Muscle of arm (tissue), 12 donors: ENCODE measurements around the gene SHANK1. TPM values are rescaled to one million over a fixed set of nuclear protein-coding genes. Genes with fewer than 3 reads are reported as not detected.

ENCODE experiments used
- DNase-seq: peaks from one replicate; pipeline ENCODE4 v3.0.0-alpha.2; 2013
- polyA plus RNA-seq, 12 donors: library from polyadenylated mRNA; unstranded; fragments of 120-200 nt; gene quantifications; one replicate each; pipeline ENCODE4 v1.2.1, GENCODE V29; 2013; ENCODE audit not compliant: insufficient read length in 12 of 12

The SHANK1 gene
- polyA plus RNA-seq, 12 donors = 11.4 to 87.6 (median 22.0) TPM; not detected in 1

DNA sequence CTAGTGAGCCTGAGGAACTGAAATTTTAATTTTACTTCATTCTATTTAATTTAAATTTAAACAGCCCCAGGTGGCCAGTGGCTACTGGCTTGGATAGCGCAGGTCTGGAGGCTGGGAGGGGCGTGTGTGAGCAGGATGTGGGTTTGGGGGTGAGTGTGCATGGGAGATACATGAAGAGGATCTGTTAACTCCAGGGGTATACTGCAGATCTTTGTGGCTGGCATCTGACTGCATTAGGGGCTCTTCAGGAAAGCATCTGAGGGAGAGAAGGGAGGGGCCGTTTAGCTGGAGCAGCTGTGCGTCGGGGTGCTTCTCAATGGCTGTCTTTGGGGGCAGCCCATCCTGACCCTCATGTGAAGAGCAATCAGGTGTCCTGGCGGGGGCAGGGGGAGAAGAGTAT is 6.8 kb downstream of the SHANK1 start:
- no peak for DNase-seq

DNA sequence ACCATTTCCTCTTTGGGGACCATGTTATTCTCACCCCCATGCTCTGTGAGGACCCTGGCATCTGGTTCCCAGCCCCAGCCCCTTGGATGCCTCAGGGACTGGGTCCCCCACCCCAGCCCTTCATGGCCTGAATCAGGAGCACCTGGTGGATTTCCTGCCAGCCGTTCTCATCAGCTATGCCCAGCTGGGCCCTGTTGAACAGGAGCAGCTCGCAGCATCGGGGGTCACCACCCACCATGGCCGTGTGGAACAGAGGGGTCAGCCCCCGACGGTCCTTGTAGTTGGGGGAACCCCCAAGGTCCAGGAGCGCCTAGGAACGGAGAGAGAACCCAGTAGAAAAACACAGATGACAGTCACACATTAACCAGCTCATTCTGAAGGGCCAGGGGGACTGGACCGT is 7.8 kb downstream of the SHANK1 start:
- DNase-seq = no peak

DNA sequence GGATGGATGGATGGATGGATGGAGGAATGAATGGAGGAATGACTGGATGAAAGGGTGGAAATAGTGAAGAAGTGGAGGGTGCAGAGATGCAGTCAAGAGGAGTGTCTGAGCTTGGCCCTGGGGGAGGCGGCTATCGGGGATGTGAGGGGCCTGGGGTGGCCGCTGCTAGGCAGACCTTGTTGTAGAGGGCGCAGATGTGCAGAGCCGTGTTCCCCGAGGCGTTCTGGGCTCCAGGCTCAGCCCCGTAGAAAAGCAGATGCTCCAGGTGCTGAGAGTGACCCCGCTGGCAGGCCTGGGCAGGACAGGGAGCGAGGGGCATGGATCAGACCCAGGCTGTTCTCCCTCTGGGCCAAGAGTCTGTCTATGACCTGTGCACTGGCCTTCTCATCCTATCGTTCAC is 8.4 kb downstream of the SHANK1 start:
- DNase-seq = no peak

DNA sequence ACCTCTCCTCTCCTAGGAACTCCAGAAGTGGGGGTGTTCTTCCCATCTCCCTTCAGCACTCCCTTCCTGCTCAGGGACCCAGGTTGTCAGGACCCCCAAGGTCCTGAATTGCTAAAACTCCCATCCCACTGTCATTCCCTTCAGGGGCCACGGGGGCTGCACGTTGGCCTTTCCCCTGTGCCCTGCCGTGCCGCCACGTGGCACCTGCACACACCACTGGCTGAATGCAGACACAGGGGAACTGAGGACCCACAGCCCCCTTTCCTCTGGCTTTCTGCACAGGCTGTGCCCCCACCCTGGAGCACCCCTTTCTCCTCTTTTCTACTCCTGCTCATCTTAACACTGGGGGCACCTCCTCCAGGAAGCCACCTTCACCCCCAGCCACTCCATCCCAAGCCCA is 9.0 kb downstream of the SHANK1 start:
- no peak for DNase-seq

DNA sequence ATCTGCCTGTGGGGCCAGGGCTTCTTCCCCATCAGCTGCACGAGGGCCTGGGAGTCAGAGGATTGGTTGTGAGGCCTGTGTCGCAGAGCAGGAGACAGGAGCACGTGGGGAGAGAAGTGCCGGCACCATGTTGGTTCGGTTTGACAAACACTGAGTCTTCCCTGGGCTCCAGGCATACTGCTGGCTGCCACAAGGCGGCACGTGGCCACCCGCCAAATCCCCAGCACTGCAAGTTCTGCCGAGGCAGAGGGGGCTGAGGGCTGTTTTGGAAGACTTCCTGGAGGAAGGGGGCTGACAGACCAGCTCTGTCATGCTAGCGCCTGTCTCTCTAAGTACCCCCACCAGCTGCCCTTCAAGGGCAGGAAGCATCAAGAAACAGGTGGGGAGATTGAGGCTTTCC is 9.5 kb downstream of the SHANK1 start:
- no peak for DNase-seq

DNA sequence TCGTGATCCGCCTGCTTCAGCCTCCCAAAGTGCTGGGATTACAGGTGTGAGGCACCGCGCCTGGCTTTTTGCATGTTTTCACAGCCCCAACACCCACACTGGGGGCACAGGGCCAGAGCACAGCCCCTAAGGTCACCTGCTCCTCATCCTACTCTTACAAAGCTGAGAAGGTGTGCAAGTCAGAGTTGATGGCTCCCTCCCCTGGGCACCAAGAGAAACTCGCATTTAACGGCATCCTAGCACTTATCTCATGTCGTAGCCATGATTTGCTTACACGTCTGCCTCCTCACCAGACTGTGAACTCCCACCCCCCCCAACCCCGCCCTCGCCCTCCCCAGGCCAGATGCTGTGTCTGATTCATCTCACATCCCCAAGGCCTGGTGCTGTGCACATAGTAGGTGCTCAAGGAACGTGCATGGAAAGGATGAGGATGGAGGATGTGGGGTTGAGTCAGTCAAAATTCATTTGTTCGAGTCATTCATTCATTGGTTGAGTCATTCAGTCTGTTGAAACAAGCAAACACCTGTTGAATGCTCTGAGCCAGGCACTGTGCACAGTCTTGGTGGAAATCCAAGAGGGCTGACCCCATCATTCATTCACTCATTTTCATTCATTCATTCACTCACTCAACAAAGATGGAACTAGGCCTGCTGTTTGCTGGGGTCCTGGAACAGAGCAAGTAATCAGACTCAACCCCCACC is 11.3 kb downstream of the SHANK1 start:
- no peak for DNase-seq

DNA sequence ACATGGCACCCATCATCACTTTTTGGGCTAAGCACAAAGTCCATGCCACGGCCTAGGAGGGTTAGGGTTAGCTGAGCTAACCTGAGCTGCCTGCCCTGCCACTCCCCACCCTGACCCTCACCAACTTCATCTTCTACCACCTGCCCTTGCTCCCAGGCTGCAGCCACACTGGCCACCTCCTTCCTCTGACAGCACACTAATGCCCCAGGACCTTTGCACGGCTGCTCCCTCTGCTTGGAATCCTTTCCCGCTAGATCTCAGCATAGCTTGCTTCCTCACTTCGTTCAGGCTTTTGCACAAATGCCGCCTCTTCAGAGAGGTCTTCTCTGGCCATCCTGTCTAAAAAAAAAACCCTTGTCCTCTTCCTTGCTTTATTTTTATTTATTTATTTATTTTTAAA is 13.2 kb downstream of the SHANK1 start:
- no peak for DNase-seq

DNA sequence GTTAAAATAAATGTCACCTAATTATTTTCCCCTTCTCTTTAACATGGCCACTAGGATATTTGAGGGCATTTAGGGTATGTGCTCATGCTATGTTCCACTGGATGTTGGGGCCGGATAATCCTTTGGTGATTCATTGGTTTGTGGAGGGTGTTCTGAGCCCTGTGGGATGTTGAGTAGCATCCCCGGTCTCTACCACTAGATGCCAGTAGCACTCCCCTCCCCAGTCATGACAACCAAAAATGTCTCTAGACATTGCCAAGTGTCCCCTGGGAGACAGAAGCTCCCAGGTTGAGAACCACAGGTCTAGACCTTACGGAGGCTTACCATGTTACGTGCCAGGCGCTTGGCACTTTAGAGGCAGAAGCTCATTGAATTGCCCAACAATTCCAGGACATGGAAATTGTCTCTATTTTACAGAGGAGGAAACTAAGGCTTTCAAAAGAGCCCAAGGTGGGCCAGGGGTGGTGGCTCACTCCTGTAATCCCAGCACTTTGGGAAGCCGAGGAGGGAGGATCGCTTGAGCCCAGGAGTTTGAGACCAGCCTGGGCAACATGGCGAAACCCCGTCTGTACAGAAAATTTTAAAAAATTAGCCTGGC is 14.1 kb downstream of the SHANK1 start:
- no peak for DNase-seq

DNA sequence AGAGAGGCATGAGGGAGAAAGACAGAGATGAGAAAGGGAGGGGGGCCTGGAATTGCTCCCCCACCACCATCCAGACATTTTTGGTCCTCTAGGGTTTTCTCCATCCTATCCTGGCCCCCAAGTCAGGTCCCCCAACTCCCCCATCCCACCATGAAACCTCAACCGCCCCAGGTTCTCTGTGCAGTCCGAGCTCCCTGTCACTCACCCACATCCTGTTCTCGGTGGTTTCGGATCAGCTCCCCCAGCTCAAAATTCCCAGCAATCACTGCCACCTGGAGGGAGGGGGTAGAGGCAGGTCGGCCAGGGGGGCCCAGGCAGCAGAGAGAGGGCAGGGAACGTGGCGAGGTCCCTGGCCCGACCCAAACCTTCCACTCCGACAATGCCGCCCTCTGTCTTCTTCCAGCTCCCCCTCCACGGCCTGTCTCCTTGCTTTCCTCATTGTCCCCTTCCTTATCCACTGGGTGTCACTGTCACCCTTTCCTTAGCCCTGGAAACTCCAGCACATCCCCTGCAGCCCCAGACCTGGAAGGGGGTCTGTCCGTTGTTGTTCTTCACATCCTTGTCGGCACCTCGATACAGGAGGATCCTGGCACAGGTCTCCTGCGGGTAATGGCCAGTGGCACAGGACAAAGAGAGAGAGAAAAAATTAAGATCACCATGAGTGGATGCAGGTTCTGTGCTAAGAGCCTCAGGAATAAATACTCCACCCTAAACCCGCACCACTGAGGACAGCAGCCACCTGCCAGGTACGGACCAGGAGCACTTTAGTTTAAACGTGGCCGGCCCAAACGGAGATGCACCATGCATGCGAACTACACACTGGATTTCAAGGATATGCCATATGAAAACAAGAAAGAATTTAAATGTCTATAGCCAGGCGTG is 15.4 kb downstream of the SHANK1 start:
- DNase-seq = no peak

DNA sequence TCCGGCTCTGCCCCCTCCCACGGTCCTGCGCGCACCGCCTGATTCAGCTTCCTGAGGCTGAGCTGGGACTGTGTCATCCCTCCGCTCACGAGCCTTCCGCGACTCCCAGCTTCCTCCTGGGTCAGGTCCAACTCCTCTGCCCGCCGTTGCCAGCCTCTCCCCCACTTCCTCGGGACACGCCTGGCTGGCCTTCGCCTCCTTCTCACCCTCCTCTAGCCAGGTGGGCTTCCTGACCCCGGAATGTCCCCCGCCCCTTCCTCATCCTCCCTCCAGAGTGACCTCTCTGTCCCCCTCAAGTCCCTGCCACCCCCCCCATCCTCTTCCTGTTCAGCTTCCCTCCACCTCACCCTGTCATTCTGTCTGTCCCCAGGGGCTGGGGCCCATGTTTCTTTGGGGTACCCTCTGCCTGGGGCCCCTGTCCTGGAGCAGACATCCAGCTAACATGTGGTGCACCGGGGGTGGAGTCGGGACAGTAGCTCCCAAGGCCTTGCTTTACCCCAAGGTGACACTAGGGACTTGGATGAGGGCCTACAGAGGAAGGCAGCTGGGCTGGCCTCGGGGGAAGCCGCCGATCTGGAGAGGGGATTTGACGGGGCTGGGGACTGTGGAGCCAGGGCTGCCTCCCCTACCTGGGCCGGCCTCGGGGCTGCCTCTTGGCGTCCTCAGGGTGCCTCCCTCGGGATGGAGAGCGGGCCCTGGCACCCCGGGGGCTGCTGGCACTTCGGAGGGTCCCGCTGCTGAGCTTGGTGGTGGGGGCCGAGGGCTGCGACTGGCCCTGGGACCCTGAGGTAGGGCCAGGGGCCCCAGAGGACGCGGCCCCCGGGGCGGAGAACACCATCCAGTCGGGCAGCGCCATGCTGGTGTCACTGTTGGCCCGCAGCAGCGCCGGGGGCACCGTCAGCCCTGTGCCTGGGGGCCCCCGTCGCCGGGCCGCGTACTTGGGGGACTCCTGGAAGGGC is 16.5 kb downstream of the SHANK1 start:
- no peak for DNase-seq

DNA sequence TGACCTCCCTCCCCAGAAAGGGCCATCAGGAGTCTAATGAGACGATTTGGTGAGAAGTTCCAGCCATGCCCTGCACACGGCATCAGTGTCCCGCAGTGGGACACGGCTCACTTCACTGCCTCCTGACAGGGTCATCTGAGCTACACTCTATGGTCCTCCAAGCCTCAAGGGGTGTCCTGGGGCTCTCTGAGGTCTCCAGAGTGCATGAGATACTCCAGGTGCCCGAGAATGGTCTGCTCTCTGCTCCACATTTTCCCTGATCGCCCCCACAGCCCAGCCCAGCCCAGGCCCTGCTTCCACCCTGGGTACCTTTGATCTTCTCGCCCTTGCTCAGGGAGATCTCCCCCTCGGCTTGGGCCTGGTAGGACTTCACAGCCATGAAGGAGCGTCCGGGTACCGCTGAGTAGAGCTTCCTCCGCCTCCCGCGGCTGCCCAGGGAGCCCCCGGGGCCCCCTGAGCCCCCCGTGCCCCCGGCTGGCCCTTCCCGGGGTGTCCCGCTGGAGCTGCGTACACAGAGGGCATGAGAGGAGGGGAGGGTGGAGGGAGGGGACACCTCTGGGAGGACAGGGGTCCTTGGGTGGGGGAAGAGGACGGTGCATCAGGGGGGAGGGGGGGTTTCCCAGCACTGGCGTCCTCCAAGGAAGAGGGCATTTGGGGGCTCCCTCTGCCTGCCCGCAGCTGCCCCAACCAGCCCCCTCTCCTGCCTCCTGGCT is 17.3 kb downstream of the SHANK1 start:
- no peak for DNase-seq

DNA sequence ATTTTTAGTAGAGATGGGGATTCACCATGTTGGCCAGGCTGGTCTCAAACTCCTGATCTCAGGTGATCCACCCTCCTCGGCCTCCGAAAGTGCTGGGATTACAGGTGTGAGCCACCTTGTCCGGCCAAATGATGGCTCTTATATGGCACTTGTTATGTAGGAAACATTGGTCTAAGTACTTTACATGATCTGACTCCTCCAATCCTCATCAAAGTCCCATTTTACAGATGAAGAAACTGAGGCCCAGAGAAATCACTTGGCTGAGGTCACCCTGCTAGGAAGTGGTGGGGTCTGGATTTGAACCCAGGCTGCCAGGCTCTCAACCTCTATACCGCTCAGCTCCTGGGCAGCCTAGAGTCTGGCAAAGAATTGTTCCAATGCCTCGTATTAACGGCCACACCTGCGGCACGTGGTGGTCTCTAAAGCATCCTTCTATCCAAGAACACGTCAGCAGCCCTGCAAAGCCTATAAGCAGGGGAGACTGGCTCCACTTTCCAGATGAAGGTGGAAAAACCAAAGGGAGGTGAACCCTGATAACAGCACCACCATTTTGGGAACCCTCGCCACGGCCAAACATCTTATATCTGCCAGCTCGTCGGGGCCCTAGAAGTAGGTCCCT is 18.1 kb downstream of the SHANK1 start:
- DNase-seq = no peak

DNA sequence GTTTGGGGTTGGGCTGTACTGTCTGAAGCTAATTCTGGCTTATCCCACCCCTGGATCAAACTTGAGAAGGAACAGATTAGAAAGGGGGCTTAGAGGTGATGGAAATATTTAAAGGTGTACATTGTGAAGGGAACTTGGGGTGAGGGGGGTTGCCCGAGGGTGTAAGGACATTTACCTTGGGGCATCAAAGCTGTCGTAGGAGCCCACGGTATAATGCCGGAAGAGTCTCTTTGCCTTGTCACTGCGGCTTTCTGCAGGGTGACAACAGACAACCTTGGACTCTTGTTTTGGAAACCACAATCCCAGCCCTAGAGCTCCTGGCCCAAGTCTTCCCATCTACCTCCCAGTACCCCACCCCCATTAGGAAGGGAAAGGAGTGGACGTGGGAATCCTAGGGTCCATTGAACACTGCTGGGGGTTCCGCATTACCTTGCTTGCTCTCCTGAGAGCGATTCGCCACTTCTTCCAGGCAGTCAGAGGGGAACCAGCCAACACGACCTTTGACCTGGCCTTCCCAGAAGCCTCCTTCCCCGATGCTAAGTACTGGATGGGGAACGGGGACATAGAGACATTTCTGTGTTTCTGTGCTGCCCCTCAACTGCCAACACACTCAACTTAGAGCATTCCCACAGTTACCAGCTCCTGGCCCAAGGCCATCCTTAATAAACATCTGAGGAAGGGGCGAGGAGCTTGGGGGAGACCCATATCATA is 22.0 kb downstream of the SHANK1 start:
- no peak for DNase-seq

DNA sequence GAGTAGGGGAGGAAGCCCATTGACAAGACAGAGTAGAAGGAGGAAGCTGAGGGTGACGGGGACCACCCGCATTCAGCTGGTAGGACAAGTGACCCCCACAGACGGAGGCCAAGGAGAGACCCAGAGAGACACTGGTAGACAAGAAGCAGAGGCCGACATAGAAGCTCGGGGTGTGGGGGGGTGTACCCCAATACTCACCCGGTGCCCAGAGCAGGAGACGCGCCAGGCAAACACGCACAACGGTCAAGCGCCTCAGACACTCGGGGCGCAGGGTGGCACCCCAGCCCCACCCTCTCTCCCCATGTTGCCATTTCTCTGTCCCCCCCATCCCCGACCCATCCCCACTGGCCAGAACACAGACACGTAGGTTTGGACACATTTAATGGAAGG is 23.5 kb downstream of the SHANK1 start:
- DNase-seq = no peak

DNA sequence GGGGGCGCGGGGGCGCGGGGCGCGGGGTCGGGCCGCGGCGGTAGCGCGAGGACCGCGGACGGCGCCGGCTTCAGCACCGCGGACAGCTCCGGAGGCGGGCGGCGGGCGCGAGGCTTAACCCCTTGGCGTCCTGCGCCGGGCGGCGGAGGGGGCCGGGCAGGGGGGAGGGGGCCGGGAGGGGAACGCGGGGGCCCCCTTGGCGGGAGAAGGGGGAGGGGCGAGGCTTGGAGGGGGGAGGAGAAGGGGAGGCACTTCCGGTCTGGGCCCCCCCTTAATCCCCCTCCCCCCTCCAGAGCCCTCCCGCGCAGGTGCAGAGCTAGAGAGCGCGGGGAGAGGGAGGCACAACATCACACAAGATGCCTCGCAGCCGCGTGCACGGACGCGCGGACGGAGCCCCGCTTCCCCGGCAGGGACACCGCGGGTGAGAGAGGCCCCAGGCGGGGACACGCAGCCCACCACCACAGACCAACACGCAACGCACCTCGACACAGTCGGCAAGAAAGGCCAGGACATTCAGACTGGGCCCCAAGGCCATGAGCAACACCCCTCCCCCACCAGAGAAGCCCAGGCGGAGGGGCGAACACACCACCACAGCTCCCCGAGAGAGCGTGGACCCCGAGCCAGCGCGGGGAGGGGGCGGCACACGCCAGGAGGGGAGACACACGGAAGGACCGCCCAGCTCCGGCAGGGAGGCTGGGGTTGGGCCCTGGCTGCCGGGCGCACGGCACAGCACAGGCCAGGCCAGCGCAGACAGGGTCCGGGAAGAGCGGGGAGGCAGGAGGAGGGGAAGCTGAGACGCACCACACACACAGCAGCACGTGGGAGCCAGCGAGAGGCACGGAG is 24.1 kb downstream of the SHANK1 start:
- peak; percentile 23 for DNase-seq

DNA sequence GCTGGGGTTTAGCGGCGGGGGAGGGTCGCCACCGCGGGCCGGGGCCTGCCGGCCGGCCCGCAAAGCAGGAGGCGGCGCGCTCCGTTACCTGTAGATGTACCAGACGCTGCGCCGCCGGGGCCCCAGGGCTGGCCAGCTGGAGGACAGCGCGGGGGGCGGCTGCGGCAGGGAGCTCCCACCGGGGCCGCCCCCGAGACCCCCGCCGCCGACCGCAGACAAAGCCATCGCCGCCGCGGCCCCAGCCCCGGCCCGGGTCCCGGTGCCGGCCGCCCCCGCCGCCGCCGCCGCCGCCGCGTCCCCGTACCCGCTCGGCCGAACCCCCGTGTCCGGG is 24.8 kb downstream of the SHANK1 start:
- no peak for DNase-seq

DNA sequence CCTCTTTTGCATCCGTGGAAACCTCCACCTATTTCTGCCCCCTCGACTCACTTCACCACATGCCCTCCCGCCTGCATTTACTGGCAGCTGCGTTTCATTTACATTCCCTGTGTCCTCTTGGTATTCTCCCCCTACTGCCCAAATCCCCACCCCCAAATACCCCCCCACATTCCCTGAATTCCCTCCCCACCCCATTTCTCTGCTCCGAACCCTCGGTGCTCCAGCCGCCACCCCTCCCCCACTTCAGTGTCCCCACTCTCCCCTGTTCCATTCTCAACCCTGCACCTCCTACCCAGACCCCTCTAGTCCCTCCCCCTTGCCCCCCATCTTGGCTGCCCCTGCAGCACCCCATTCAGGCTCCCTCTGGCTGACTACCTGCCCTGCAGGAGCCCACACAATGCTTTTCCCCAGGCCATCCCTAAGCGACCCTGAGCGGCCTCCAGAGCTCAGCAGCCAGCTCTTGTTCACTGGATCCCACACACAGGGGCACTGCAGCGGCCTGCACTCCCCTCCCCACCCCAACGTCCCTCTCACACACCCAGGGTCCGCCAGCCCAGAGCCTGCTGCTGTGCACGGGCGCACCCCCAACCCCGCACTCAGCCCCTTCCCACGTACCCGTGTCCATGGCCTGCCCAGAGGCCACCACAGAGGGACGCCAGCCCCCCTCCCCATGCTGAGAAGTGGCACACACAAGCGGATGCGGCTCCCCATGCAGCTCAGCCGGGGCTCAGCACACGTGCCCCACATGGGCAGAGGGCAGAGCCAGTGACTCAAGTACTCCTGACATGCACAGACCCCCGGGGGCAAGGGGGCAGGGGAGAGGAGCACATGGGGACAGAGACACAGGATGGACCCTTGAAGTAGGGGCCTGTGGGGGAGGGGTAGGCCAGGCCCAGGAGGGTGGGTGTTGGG is 26.3 kb downstream of the SHANK1 start:
- no peak for DNase-seq

DNA sequence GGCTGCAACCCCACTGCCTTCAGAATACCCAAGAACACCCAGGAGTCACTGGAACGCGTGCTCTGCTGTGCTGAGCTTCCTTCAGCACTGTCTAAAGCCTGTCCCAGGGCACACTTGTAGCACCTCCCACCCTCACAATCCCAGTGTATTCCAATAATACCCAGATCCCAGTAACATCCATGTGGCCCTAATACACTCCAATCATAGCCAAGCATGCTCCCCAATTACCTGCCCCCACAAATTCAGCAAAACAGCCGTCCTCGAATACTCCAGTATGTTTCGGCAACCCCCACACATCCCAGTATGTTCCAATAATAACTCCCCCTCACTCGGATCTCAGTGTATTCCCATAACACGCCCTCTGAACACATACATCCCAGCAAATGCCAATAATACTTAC is 29.2 kb downstream of the SHANK1 start:
- no peak for DNase-seq
